Peyer's patch (tissue), 4 donors: ENCODE data around the gene MRPS21. TPM values are rescaled to one million over a fixed set of nuclear protein-coding genes. Genes with fewer than 3 reads are reported as not detected.

ENCODE experiments used
- DNase-seq, 3 donors: peaks; one replicate each; pipeline ENCODE4 v3.0.0-alpha.2; 2017 to 2019
- H3K27ac ChIP-seq, 4 donors: fragments of 200-600 bp; sonication (generic); one replicate each; pipeline ENCODE4 v1.5.1; 2016 to 2019
- H3K27me3 ChIP-seq, 2 donors: fragments of 200-600 bp; sonication (generic); one replicate each; pipeline ENCODE4 v1.5.1; 2019
- H3K36me3 ChIP-seq, 3 donors: fragments of 200-600 bp; sonication (generic); one replicate each; pipeline ENCODE4 v1.5.1; 2016 to 2019
- H3K4me1 ChIP-seq, 4 donors: fragments of 200-600 bp; sonication (generic); one replicate each; pipeline ENCODE4 v1.5.1; 2016 to 2019
- H3K4me3 ChIP-seq, 4 donors: fragments of 200-600 bp; sonication (generic); 1 replicate in 3 of 4; 2 replicates in 1 of 4; pipeline ENCODE4 v1.5.1; 2016 to 2019; ENCODE audit warnings: mild to moderate bottlenecking in 1 of 4
- H3K9me3 ChIP-seq, 4 donors: fragments of 200-600 bp; sonication (generic); one replicate each; pipeline ENCODE4 v1.5.1; 2016 to 2019; ENCODE audit warnings: mild to moderate bottlenecking in 1 of 4
- POLR2A ChIP-seq, 2 donors: fragments of 450-650 bp; IDR thresholded peaks; one replicate each; pipeline ENCODE4 v1.5.1; 2017; ENCODE audit warnings: antibody characterized with exemption in 2 of 2, mild to moderate bottlenecking in 2 of 2, moderate library complexity in 2 of 2
- total RNA-seq, 4 donors: library from RNA; depleted of rRNA; stranded (reverse); fragments of >200 nt; gene quantifications; one replicate each; pipeline ENCODE4 v1.1.0, GENCODE V29; 2016
- TF ChIP-seq, protein P1 (sequence below), 6 experiments: fragments of 450-650 bp in 4 of 6; fragments of 200-600 bp in 2 of 6; sonication (generic) in 1 of 6; IDR thresholded peaks; one replicate each; pipeline ENCODE4 v1.5.1; 2017 to 2019; ENCODE audit warnings: antibody characterized with exemption in 6 of 6, mild to moderate bottlenecking in 3 of 6, moderate library complexity in 1 of 6

MRPS21 gene
- total RNA-seq, 4 donors from 2014 or later, result 21.9 to 46.2 (median 32.5) TPM

DNA sequence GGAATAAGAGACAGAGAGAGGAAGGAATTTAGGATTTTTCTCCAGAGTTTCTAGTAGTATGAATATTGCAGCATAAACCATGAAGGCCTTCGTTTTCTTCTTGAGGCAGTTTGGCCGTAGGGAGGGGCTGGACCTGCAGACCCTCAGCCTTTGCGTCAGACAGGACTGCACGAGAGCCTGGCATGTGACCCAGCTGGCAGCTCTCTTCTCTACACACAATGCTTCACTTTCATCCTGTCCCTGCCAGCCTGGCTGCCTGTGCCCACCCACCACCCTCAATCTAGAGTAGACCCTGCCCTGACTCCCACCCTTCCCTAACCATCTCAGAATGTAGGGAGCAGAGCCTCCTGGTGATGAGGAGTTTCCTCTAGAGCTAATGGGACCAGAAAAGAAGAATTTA is 34.4 kb upstream of the MRPS21 start:
- TF ChIP-seq, protein P1, sequence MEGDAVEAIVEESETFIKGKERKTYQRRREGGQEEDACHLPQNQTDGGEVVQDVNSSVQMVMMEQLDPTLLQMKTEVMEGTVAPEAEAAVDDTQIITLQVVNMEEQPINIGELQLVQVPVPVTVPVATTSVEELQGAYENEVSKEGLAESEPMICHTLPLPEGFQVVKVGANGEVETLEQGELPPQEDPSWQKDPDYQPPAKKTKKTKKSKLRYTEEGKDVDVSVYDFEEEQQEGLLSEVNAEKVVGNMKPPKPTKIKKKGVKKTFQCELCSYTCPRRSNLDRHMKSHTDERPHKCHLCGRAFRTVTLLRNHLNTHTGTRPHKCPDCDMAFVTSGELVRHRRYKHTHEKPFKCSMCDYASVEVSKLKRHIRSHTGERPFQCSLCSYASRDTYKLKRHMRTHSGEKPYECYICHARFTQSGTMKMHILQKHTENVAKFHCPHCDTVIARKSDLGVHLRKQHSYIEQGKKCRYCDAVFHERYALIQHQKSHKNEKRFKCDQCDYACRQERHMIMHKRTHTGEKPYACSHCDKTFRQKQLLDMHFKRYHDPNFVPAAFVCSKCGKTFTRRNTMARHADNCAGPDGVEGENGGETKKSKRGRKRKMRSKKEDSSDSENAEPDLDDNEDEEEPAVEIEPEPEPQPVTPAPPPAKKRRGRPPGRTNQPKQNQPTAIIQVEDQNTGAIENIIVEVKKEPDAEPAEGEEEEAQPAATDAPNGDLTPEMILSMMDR (IDR thresholded peaks at IDR 0.05), result no peak
- no peak for TF ChIP-seq POLR2A (IDR thresholded peaks at IDR 0.05)
- no peaks in the 10 kb centered on the region for H3K27me3 ChIP-seq
- no peak overlapping the region for H3K27ac ChIP-seq
- peaks cover 0 to 17% (median 2%) of the 10 kb centered on the region in 4 donors for H3K4me1 ChIP-seq
- H3K9me3 ChIP-seq, result no peaks in the 10 kb centered on the region
- no peak for DNase-seq
- no peak overlapping the region for H3K4me3 ChIP-seq
- H3K36me3 ChIP-seq, result peaks cover 0 to 3% (median 0%) of the 10 kb centered on the region in 3 donors

DNA sequence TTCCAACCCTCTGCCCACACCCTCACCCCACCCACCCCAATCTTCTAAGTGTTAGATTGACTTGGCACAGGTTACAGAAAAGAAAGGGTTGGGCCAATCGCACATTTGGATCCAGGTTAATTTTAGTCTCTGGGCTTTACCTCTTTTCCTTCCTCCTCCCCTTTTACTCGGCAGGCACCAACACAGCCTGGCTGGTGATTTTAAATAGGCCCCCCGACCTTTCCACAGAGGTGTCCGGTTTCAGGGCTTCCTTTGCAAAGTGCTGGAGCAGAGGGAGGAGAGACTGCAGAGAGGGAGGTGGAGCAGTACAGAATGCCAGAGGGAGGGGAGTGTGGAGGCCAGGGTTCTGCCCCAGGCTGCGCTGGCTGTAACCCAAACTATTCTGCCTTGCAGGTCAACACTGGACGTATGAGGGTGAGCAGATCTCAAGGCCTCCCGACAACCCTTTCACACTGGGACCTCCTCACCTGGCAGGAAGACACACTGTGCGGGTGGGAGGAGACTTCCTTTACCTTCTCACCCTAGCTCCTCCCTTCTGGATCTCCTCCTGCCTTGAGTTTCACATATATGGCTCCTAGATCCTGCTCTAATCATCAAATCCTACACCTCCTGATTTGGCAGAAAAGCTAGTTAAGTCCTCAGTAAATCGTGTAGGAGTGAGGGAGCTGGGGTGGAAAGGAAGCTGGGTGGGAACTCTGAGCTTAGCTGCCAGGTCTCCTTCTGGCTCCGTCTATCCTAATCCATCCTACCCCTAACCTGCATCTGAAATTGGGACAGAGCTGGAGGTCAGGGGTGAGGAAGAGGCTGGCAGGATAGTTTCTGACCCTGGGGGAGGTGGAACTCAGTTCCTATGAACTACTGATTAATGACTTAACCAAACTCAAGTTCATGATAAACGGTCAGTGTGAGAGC is 33.6 kb upstream of the MRPS21 start:
- DNase-seq, result peak in 1 of 3 donors; percentile 59
- Histone ChIP-seq H3K36me3 (peaks cover 0 to 9% (median 0%) of the 10 kb centered on the region in 3 donors), H3K4me3 (peak overlapping the region in 1 of 4 donors; percentile 19), H3K27ac (peak overlapping the region in 1 of 4 donors; percentile 54), H3K27me3 (no peaks in the 10 kb centered on the region), H3K9me3 (no peaks in the 10 kb centered on the region), H3K4me1 (peaks cover 0 to 17% (median 2%) of the 10 kb centered on the region in 4 donors)
- no peak for TF ChIP-seq POLR2A (IDR thresholded peaks at IDR 0.05)

DNA sequence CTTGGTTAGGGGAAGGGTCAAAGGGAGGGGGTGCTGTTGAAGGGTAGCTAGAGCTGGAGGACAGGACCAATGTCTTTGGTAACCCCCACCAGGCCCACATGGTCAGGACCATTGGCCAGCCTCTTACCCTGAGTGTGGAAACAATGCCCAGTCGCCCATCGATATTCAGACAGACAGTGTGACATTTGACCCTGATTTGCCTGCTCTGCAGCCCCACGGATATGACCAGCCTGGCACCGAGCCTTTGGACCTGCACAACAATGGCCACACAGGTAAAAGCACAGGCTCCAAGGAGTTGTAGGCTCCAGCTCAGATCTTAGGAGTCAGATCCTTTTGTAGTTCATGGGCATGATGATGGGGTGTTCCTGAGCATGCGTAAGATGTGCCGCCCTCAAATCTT is 32.3 kb upstream of the MRPS21 start:
- TF ChIP-seq POLR2A (IDR thresholded peaks at IDR 0.05), result no peak
- TF ChIP-seq, protein P1 (IDR thresholded peaks at IDR 0.05), result no peak
- Histone ChIP-seq H3K27me3 (no peaks in the 10 kb centered on the region), H3K4me1 (peaks cover 0 to 8% (median 0%) of the 10 kb centered on the region in 4 donors), H3K4me3 (no peak overlapping the region), H3K36me3 (peaks cover 0 to 22% (median 0%) of the 10 kb centered on the region in 3 donors), H3K27ac (no peak overlapping the region), H3K9me3 (no peaks in the 10 kb centered on the region)
- DNase-seq, result no peak

DNA sequence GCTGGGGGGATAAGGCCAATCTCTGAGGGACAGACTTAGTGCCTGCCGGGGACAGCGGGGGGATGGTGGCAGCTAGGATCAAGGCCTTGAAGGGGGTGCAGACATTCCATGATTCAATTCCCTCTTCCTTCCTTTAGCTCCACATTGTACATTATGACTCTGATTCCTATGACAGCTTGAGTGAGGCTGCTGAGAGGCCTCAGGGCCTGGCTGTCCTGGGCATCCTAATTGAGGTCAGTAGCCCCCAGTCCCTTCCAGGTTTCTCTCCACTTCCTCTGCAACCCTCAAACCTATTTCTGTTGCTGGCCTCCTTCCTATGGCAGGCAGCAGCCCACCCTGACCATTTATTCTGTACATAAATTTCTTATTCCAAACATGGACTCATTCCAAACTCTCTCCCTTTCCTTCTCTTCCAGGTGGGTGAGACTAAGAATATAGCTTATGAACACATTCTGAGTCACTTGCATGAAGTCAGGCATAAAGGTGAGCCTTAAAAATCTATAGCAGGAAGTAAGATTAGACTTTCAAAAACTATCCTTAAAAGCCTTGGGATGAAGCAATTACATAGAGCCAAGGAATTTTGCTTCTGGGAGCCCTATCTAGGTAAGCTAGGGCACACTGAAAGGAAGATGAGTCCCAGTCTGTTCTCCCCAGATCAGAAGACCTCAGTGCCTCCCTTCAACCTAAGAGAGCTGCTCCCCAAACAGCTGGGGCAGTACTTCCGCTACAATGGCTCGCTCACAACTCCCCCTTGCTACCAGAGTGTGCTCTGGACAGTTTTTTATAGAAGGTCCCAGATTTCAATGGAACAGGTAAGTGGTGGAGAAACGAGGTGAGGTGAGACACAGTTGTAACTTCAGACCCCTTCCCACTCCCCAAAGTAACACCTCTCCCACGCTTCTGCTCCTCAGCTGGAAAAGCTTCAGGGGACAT is 31.0 kb upstream of the MRPS21 start:
- Histone ChIP-seq H3K9me3 (no peaks in the 10 kb centered on the region), H3K4me1 (peaks cover 0 to 17% (median 3%) of the 10 kb centered on the region in 4 donors), H3K27ac (no peak overlapping the region), H3K27me3 (no peaks in the 10 kb centered on the region), H3K4me3 (no peak overlapping the region), H3K36me3 (peaks cover 0 to 33% (median 0%) of the 10 kb centered on the region in 3 donors)
- no peak for DNase-seq
- TF ChIP-seq, protein P1 (IDR thresholded peaks at IDR 0.05), result no peak
- no peak for TF ChIP-seq POLR2A (IDR thresholded peaks at IDR 0.05)

DNA sequence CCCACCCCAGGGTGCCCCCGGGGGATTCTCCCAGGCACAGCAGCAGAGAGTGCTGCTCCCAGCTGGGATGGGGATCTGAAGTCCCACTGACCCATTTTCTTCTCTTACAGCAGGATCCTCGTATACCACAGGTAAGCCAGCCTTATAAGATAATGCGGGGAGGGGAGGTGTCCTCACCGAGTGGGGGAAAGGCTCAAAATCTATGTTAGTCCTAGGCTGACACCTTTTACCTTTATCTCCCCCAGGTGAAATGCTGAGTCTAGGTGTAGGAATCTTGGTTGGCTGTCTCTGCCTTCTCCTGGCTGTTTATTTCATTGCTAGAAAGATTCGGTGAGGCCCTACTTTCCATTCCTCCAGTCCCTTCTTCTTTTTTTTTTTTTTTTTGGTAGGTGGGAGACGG is 30.1 kb upstream of the MRPS21 start:
- H3K27me3 ChIP-seq, result no peaks in the 10 kb centered on the region
- peaks cover 0 to 21% (median 8%) of the 10 kb centered on the region in 4 donors for H3K4me1 ChIP-seq
- TF ChIP-seq POLR2A (IDR thresholded peaks at IDR 0.05), result no peak
- TF ChIP-seq, protein P1 (IDR thresholded peaks at IDR 0.05), result no peak
- H3K27ac ChIP-seq, result no peak overlapping the region
- H3K9me3 ChIP-seq, result no peaks in the 10 kb centered on the region
- H3K4me3 ChIP-seq, result no peak overlapping the region
- H3K36me3 ChIP-seq, result peaks cover 0 to 33% (median 0%) of the 10 kb centered on the region in 3 donors
- DNase-seq, result no peak
